IMR-90 (cell line): ENCODE results near the gene NECTIN2. TPM values are rescaled to one million over a fixed set of nuclear protein-coding genes. Genes with fewer than 3 reads are reported as not detected.
A peak's percentile ranks its signal among the peaks of the same experiment; 100 is the strongest.

Experiments used
- ATAC-seq: fragments of 200-7000 bp; cut with Tn5 transposase; 2 replicates; pipeline ENCODE4 v1.9.1; 2020; ENCODE audit warnings: low read depth, mild to moderate bottlenecking, moderate library complexity
- BruUV-seq: library from RNA; stranded (reverse); fragments of 400-500 nt; replicated peaks from 2 replicates; lab custom pipeline; 2021; lab: Mats Ljungman, UMichigan
- CTCF ChIA-PET: fragments of 300-600 bp; formaldehyde crosslinking; extraction: SDS; loops from one replicate; lab custom pipeline; 2021; ENCODE audit warnings: antibody characterized with exemption; lab: Yijun Ruan, JAX
- POLR2A ChIA-PET: fragments of 300-600 bp; sonication (Branson Sonifier 250); formaldehyde crosslinking; loops from one replicate; lab custom pipeline; 2022; ENCODE audit warnings: antibody characterized with exemption; ENCODE audit not compliant: unreplicated experiment; lab: Charles Lee
- DNase-seq: peaks from one replicate; pipeline ENCODE4 v3.0.0; 2013
- H2AFZ ChIP-seq: replicated peaks from 2 replicates; pipeline ENCODE3; 2013; ENCODE audit warnings: low read length, mild to moderate bottlenecking; ENCODE audit not compliant: poor library complexity
- H2AK5ac ChIP-seq: 2 replicates; pipeline ENCODE4 v1.6.1; 2013; ENCODE audit warnings: low read depth, low read length, inconsistent platforms
- H2AK9ac ChIP-seq: replicated peaks from 2 replicates; pipeline ENCODE3; 2013; ENCODE audit warnings: mild to moderate bottlenecking, low read depth, low read length, moderate library complexity; ENCODE audit not compliant: poor library complexity
- H2BK120ac ChIP-seq: 2 replicates; pipeline ENCODE4 v1.6.1; 2013; ENCODE audit warnings: low read depth, low read length, inconsistent platforms
- H2BK15ac ChIP-seq: 3 replicates; pipeline ENCODE4 v1.6.1; 2013; ENCODE audit warnings: low read depth, low read length, inconsistent platforms
- H2BK20ac ChIP-seq: 2 replicates; pipeline ENCODE4 v1.6.1; 2013; ENCODE audit warnings: low read depth, mild to moderate bottlenecking, inconsistent platforms, low read length, moderate library complexity
- H2BK5ac ChIP-seq: 2 replicates; pipeline ENCODE4 v1.6.1; 2013; ENCODE audit warnings: mild to moderate bottlenecking, low read depth, low read length, inconsistent platforms; ENCODE audit not compliant: poor library complexity, severe bottlenecking
- H3K14ac ChIP-seq: replicated peaks from 2 replicates; pipeline ENCODE4 v1.6.1; 2013; ENCODE audit warnings: low read depth, low read length, inconsistent platforms
- H3K18ac ChIP-seq: 2 replicates; pipeline ENCODE4 v1.6.1; 2013; ENCODE audit warnings: low read depth, low read length, control low read depth
- H3K23ac ChIP-seq: 2 replicates; pipeline ENCODE4 v1.6.1; 2013; ENCODE audit warnings: low read depth, low read length, inconsistent platforms
- H3K27ac ChIP-seq: 2 replicates; pipeline ENCODE4 v1.5.1; 2013; ENCODE audit warnings: mild to moderate bottlenecking, control low read depth, low read length; ENCODE audit not compliant: insufficient read depth
- H3K27me3 ChIP-seq: 2 replicates; pipeline ENCODE4 v1.6.1; 2013; ENCODE audit warnings: low read length; ENCODE audit not compliant: control insufficient read depth, insufficient read depth
- H3K36me3 ChIP-seq: 2 replicates; pipeline ENCODE4 v1.6.1; 2013; ENCODE audit warnings: low read length, mixed read lengths; ENCODE audit not compliant: control insufficient read depth, insufficient read depth
- H3K4ac ChIP-seq: 2 replicates; pipeline ENCODE4 v1.6.1; 2013; ENCODE audit warnings: low read depth, low read length, inconsistent platforms
- H3K4me1 ChIP-seq: 2 replicates; pipeline ENCODE4 v1.6.1; 2013; ENCODE audit warnings: low read length, mixed read lengths; ENCODE audit not compliant: control insufficient read depth, insufficient read depth
- H3K4me2 ChIP-seq: 2 replicates; pipeline ENCODE4 v1.6.1; 2013; ENCODE audit warnings: low read depth, mild to moderate bottlenecking, control low read depth, low read length, moderate library complexity
- H3K4me3 ChIP-seq: 2 replicates; pipeline ENCODE4 v1.5.1; 2013; ENCODE audit warnings: low read depth, mild to moderate bottlenecking, control low read depth, low read length, moderate library complexity; ENCODE audit not compliant: insufficient read depth
- H3K56ac ChIP-seq: 2 replicates; pipeline ENCODE4 v1.6.1; 2013; ENCODE audit warnings: low read length, inconsistent platforms; ENCODE audit not compliant: insufficient read depth; ENCODE audit errors: extremely low read depth
- H3K79me1 ChIP-seq, 2 experiments: 2 replicates each; pipeline ENCODE4 v1.6.1; 2013; ENCODE audit warnings: low read length in 2 of 2, inconsistent platforms in 1 of 2, low read depth in 1 of 2
- H3K9ac ChIP-seq: 2 replicates; pipeline ENCODE4 v1.6.1; 2013; ENCODE audit warnings: low read depth, low read length, control low read depth
- H3K9me1 ChIP-seq: 2 replicates; pipeline ENCODE4 v1.6.1; 2013; ENCODE audit warnings: low read length, inconsistent platforms; ENCODE audit not compliant: insufficient read depth
- H3K9me3 ChIP-seq: 2 replicates; pipeline ENCODE4 v1.6.1; 2013; ENCODE audit warnings: low read length; ENCODE audit not compliant: control insufficient read depth, insufficient read depth
- H4K20me1 ChIP-seq: 2 replicates; pipeline ENCODE4 v1.6.1; 2013; ENCODE audit warnings: low read length, inconsistent platforms; ENCODE audit not compliant: insufficient read depth
- H4K5ac ChIP-seq: 2 replicates; pipeline ENCODE4 v1.6.1; 2013; ENCODE audit warnings: mild to moderate bottlenecking, low read depth, low read length, control low read depth
- H4K8ac ChIP-seq, 2 experiments: 2 replicates each; pipeline ENCODE4 v1.6.1; 2013; ENCODE audit warnings: low read depth in 2 of 2, low read length in 2 of 2, control low read depth in 1 of 2, inconsistent platforms in 1 of 2
- H4K91ac ChIP-seq: 2 replicates; pipeline ENCODE4 v1.6.1; 2013; ENCODE audit warnings: low read depth, low read length, inconsistent platforms; ENCODE audit not compliant: insufficient read depth
- CEBPB ChIP-seq: IDR thresholded peaks from 2 replicates; pipeline ENCODE4 v1.6.1; 2012; ENCODE audit warnings: low read depth, low read length, improper control_type of control experiment
- MAZ ChIP-seq: IDR thresholded peaks from 2 replicates; pipeline ENCODE4 v1.6.1; 2012; ENCODE audit warnings: low read depth, mild to moderate bottlenecking, low read length, improper control_type of control experiment, moderate library complexity, borderline replicate concordance
- MXI1 ChIP-seq: IDR thresholded peaks from 2 replicates; pipeline ENCODE4 v1.6.1; 2012; ENCODE audit warnings: low read depth, mild to moderate bottlenecking, low read length, moderate library complexity, borderline replicate concordance
- NFE2L2 ChIP-seq: fragments of 150-350 bp; IDR thresholded peaks from 2 replicates; pipeline ENCODE4 v1.6.1; 2016; ENCODE audit warnings: low read depth, mild to moderate bottlenecking, low read length
- RAD21 ChIP-seq: IDR thresholded peaks from 2 replicates; pipeline ENCODE4 v1.6.1; 2012; ENCODE audit warnings: low read length, improper control_type of control experiment
- RFX5 ChIP-seq: IDR thresholded peaks from 2 replicates; pipeline ENCODE4 v1.8.0; 2012; ENCODE audit warnings: low read depth, mild to moderate bottlenecking, low read length, moderate library complexity
- SMC3 ChIP-seq: fragments of 150-350 bp; IDR thresholded peaks from 2 replicates; pipeline ENCODE4 v1.6.1; 2016; ENCODE audit warnings: low read depth, mild to moderate bottlenecking, antibody characterized with exemption, low read length, moderate library complexity
- WGBS, 2 experiments: methylation state at CpG; one replicate each; pipeline versions ENCODE4 v1.1.5 to v1.1.7; 2013; ENCODE audit warnings: missing lambda C conversion rate in 2 of 2; ENCODE audit not compliant: insufficient read length in 1 of 2; ENCODE audit errors: extremely low coverage in 2 of 2; 5-methylcytosine and 5-hydroxymethylcytosine counted together
- dilution Hi-C: fragments of 300-500 bp; cut with HindIII; formaldehyde crosslinking; loops from one replicate; pipeline ENCODE4 v1.14.3; 2018; ENCODE audit warnings: low sequenced_read_pairs; ENCODE audit not compliant: unreplicated experiment
- in situ Hi-C: fragments of 300-500 bp; cut with MboI; formaldehyde crosslinking; loops from 3 replicates; pipeline ENCODE4 v1.14.3; 2019; ENCODE audit warnings: low sequenced_read_pairs, inconsistent platforms, mixed read lengths
- intact Hi-C: fragments of 100-400 bp; cut with micrococcal nuclease; formaldehyde crosslinking; loops from 2 replicates; pipeline ENCODE4 v1.10.0; 2022
- polyA plus RNA-seq, 3 experiments: library from polyadenylated mRNA; depleted of rRNA; stranded (reverse); fragments of >200 nt; gene quantifications; 2 replicates each; pipeline ENCODE4 v1.2.3, GENCODE V29; 2012; ENCODE audit warnings: low replicate concordance in 1 of 3
- total RNA-seq: library from RNA; depleted of rRNA; stranded (reverse); fragments of >200 nt; gene quantifications from 2 replicates; pipeline ENCODE4 v1.2.3, GENCODE V29; 2012
- TF ChIP-seq, protein P1 (sequence below): fragments of 150-350 bp; IDR thresholded peaks from 2 replicates; pipeline ENCODE4 v1.6.1; 2017; ENCODE audit warnings: mild to moderate bottlenecking, antibody characterized with exemption, low read length, low read depth
- TF ChIP-seq, protein P2 (sequence below): conservative IDR thresholded peaks from 2 replicates; pipeline ENCODE4 v1.5.1; 2012; ENCODE audit warnings: mild to moderate bottlenecking, low read depth, low read length, improper control_type of control experiment

NECTIN2 gene
- total and polyA plus RNA-seq, 2 of the 4 experiments (the other 2 are of a cell fraction): 77.8 to 170 TPM

DNA sequence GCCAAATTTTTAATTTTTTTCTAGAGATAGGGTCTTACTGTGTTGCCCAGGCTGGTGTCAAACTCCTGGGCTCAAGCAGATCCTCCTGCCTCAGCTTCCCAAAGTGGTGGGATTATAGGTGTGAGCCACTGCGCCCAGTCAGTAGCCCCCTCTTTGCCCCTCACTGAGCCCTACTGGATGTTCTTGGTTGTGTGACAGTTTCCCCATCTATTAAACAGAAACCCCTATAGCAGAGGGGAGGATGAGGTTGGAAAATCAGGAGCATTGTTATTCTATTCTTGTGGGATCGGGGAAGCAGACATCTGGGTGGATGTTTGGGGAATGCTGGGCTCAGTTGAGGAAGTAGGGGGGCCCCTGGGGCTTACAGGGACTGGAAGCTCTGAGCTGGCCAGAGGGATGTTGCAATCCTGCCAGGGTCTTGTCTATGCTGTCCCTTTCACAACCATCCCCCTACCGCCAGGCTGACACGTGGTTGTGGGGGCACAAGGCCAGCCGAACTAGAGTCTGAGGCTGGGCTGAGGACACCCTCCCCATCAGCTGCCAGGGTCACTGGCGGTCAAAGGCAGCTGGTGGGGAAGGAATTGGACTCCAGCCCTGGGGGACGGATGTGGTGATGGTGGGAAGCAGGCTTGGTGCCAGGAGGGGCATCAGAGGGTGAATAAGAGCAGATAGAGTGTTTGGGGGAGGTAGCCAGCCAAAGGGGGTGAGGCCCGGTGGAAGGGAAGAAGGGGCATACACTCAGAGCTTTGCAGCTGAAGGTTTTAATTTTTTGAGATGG is 79.2 kb downstream of the NECTIN2 start:
- in situ Hi-C loops: no loop called here
- DNase-seq: peak; percentile 49
- peak overlapping the region; percentile 48; the same call in 1 of the 2 replicates for H4K91ac ChIP-seq
- no peaks in the 10 kb centered on the region for H3K36me3 ChIP-seq
- peak overlapping the region; percentile 71; the same call in 1 of the 2 replicates for H3K27ac ChIP-seq
- H4K20me1 ChIP-seq: no peaks in the 10 kb centered on the region
- H2BK15ac ChIP-seq: no peak overlapping the region; the same call in 2 of the 3 replicates
- peak overlapping the region; percentile 75; the same call in 1 of the 2 replicates for H3K23ac ChIP-seq
- no peaks in the 10 kb centered on the region for H3K9me3 ChIP-seq
- peak overlapping the region; percentile 78 for H2BK120ac ChIP-seq
- peak overlapping the region; percentile 72; the same call in 1 of the 2 replicates for H3K4ac ChIP-seq
- no peaks in the 10 kb centered on the region for H3K9me1 ChIP-seq
- WGBS, 2 experiments: no CpG with 5 or more reads among the region's 8 CpGs
- H3K56ac ChIP-seq: no peak overlapping the region
- POLR2A ChIA-PET: no interaction called here
- H2AK9ac ChIP-seq: no peak overlapping the region
- H3K4me1 ChIP-seq: peaks cover 23% of the 10 kb centered on the region
- H2BK5ac ChIP-seq: peak overlapping the region; percentile 61
- CTCF ChIA-PET: interaction anchor here (0.9 to 1.1 kb wide), 2 partner anchors 13 to 36 kb away, joined by 3 to 4 read pairs; no protein-coding TSS in a partner anchor
- peaks cover 2% of the 10 kb centered on the region for H3K27me3 ChIP-seq
- no TSS peak for BruUV-seq
- peak overlapping the region; percentile 53 for H3K4me2 ChIP-seq
- H3K18ac ChIP-seq: peak overlapping the region; percentile 82
- peak overlapping the region; percentile 69 for H2BK20ac ChIP-seq
- H2AK5ac ChIP-seq: no peak overlapping the region; the same call in 1 of the 2 replicates
- intact Hi-C loops: no loop called here
- peak overlapping the region; percentile 75 for H2AFZ ChIP-seq
- TF ChIP-seq, protein P1, sequence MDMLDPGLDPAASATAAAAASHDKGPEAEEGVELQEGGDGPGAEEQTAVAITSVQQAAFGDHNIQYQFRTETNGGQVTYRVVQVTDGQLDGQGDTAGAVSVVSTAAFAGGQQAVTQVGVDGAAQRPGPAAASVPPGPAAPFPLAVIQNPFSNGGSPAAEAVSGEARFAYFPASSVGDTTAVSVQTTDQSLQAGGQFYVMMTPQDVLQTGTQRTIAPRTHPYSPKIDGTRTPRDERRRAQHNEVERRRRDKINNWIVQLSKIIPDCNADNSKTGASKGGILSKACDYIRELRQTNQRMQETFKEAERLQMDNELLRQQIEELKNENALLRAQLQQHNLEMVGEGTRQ: peak; percentile 73
- TF ChIP-seq MXI1 (peak; percentile 56; the same call in 1 of the 2 replicates), RAD21 (no peak), MAZ (peak; percentile 33; the same call in 1 of the 2 replicates), RFX5 (peak; percentile 62; the same call in 1 of the 2 replicates), CEBPB (peak; percentile 91), NFE2L2 (no peak), SMC3 (no peak)
- TF ChIP-seq, protein P2, sequence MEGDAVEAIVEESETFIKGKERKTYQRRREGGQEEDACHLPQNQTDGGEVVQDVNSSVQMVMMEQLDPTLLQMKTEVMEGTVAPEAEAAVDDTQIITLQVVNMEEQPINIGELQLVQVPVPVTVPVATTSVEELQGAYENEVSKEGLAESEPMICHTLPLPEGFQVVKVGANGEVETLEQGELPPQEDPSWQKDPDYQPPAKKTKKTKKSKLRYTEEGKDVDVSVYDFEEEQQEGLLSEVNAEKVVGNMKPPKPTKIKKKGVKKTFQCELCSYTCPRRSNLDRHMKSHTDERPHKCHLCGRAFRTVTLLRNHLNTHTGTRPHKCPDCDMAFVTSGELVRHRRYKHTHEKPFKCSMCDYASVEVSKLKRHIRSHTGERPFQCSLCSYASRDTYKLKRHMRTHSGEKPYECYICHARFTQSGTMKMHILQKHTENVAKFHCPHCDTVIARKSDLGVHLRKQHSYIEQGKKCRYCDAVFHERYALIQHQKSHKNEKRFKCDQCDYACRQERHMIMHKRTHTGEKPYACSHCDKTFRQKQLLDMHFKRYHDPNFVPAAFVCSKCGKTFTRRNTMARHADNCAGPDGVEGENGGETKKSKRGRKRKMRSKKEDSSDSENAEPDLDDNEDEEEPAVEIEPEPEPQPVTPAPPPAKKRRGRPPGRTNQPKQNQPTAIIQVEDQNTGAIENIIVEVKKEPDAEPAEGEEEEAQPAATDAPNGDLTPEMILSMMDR: no peak
- H3K14ac ChIP-seq: peak overlapping the region; percentile 76
- H3K79me1 ChIP-seq: no peaks in the 10 kb centered on the region
- peak overlapping the region; percentile 41 to 80; a peak in 3 of 4 replicates for H4K8ac ChIP-seq
- no peak overlapping the region for H3K4me3 ChIP-seq
- peak; percentile 65 for ATAC-seq
- dilution Hi-C loops: no loop called here
- peak overlapping the region; percentile 92 for H4K5ac ChIP-seq
- peak overlapping the region; percentile 32 for H3K9ac ChIP-seq
